WTC11 (cell line): ENCODE data around the gene CSNK2A2. TPM values are rescaled to one million over a fixed set of nuclear protein-coding genes. Genes with fewer than 3 reads are reported as not detected.

ENCODE experiments used
- ATAC-seq: fragments of 200-7000 bp; cut with Tn5 transposase; 2 replicates; pipeline ENCODE4 v1.10.0; 2021; ENCODE audit warnings: mild to moderate bottlenecking, moderate library complexity
- CTCF ChIA-PET: fragments of 300-600 bp; sonication (Branson Sonifier 250); formaldehyde crosslinking; loops from one replicate; lab custom pipeline; 2021; ENCODE audit warnings: antibody characterized with exemption; lab: Charles Lee
- POLR2A ChIA-PET: fragments of 350-600 bp; sonication (Branson Sonifier 250); formaldehyde crosslinking; loops from one replicate; lab custom pipeline; 2021; ENCODE audit warnings: antibody characterized with exemption; lab: Charles Lee
- DNase-seq: peaks from one replicate; pipeline ENCODE4 v3.0.0; 2021; ENCODE audit warnings: low spot score
- H3K27ac Mint-ChIP-seq: 2 replicates; pipeline ENCODE4 v1.8.0; 2021; ENCODE audit warnings: mixed read lengths
- H3K27me3 Mint-ChIP-seq: 2 replicates; pipeline ENCODE4 v1.8.0; 2021; ENCODE audit warnings: low read depth, mild to moderate bottlenecking, moderate library complexity, mixed read lengths
- H3K36me3 Mint-ChIP-seq: 2 replicates; pipeline ENCODE4 v1.8.0; 2021; ENCODE audit warnings: mixed read lengths
- H3K4me1 Mint-ChIP-seq: 2 replicates; pipeline ENCODE4 v1.8.0; 2022; ENCODE audit warnings: mixed read lengths
- H3K4me3 Mint-ChIP-seq: 2 replicates; pipeline ENCODE4 v1.8.0; 2021; ENCODE audit warnings: mild to moderate bottlenecking, moderate library complexity, mixed read lengths
- H3K9me3 Mint-ChIP-seq: 2 replicates; pipeline ENCODE4 v1.8.0; 2021; ENCODE audit warnings: mixed read lengths
- ATF1 ChIP-seq: sonication (generic); formaldehyde crosslinking; IDR thresholded peaks from 2 replicates; pipeline ENCODE4 v1.8.1; 2023; ENCODE audit warnings: mild to moderate bottlenecking, moderate library complexity, missing genetic modification reagents
- CREB1 ChIP-seq: sonication (generic); formaldehyde crosslinking; IDR thresholded peaks from 2 replicates; pipeline ENCODE4 v1.8.0; 2023; ENCODE audit warnings: mild to moderate bottlenecking, missing genetic modification reagents
- EMX1 ChIP-seq: fragments of 250-450 bp; sonication (Bioruptor Pico); IDR thresholded peaks from 2 replicates; pipeline ENCODE4 v1.8.0; 2021; ENCODE audit warnings: mild to moderate bottlenecking
- ESRRA ChIP-seq: sonication (generic); formaldehyde crosslinking; IDR thresholded peaks from 2 replicates; pipeline ENCODE4 v1.8.1; 2022; ENCODE audit warnings: mild to moderate bottlenecking, missing genetic modification reagents, borderline replicate concordance
- FOXP1 ChIP-seq: sonication (generic); formaldehyde crosslinking; IDR thresholded peaks from 2 replicates; pipeline ENCODE4 v1.8.0; 2022; ENCODE audit warnings: missing genetic modification reagents, mild to moderate bottlenecking, moderate library complexity, borderline replicate concordance
- IRF2 ChIP-seq: sonication (generic); formaldehyde crosslinking; IDR thresholded peaks from 2 replicates; pipeline ENCODE4 v1.8.0; 2022; ENCODE audit warnings: low read depth, missing genetic modification reagents, borderline replicate concordance
- MYBL2 ChIP-seq: sonication (generic); formaldehyde crosslinking; IDR thresholded peaks from 2 replicates; pipeline ENCODE4 v1.8.1; 2023; ENCODE audit warnings: mild to moderate bottlenecking, moderate library complexity, missing genetic modification reagents
- PRRX2 ChIP-seq: fragments of 250-450 bp; sonication (Bioruptor Pico); IDR thresholded peaks from 2 replicates; pipeline ENCODE4 v1.8.0; 2021; ENCODE audit warnings: mild to moderate bottlenecking
- SMAD3 ChIP-seq: sonication (generic); formaldehyde crosslinking; IDR thresholded peaks from 2 replicates; pipeline ENCODE4 v1.8.0; 2022; ENCODE audit warnings: missing genetic modification reagents, mild to moderate bottlenecking, borderline replicate concordance
- ZNF138 ChIP-seq: sonication (generic); formaldehyde crosslinking; conservative IDR thresholded peaks from 2 replicates; pipeline ENCODE4 v1.8.1; 2022; ENCODE audit warnings: mild to moderate bottlenecking, moderate library complexity, missing genetic modification reagents
- ZNF232 ChIP-seq: sonication (generic); formaldehyde crosslinking; IDR thresholded peaks from 2 replicates; pipeline ENCODE4 v1.8.0; 2022; ENCODE audit warnings: mild to moderate bottlenecking, missing genetic modification reagents
- total RNA-seq: library from RNA; stranded (reverse); gene quantifications from 3 replicates; pipeline ENCODE4 v1.2.3, GENCODE V29; 2021
- TF ChIP-seq, protein P1 (sequence below): sonication (generic); formaldehyde crosslinking; IDR thresholded peaks from 2 replicates; pipeline ENCODE4 v1.8.1; 2022; ENCODE audit warnings: low read depth, mild to moderate bottlenecking, moderate library complexity, missing genetic modification reagents, borderline replicate concordance
- TF ChIP-seq, protein P2 (sequence below): sonication (generic); formaldehyde crosslinking; IDR thresholded peaks from 2 replicates; pipeline ENCODE4 v1.8.1; 2023; ENCODE audit warnings: mild to moderate bottlenecking, missing genetic modification reagents, moderate library complexity
- TF ChIP-seq, protein P3 (sequence below): sonication (generic); formaldehyde crosslinking; IDR thresholded peaks from 2 replicates; pipeline ENCODE4 v1.8.0; 2023; ENCODE audit warnings: mild to moderate bottlenecking, missing genetic modification reagents
- TF ChIP-seq, protein P4 (sequence below): fragments of 250-450 bp; sonication (Bioruptor Pico); IDR thresholded peaks from 2 replicates; pipeline ENCODE4 v1.9.0; 2021; ENCODE audit warnings: mild to moderate bottlenecking
- TF ChIP-seq, protein P5 (sequence below): sonication (generic); formaldehyde crosslinking; conservative IDR thresholded peaks from 2 replicates; pipeline ENCODE4 v1.8.1; 2022; ENCODE audit warnings: mild to moderate bottlenecking, missing genetic modification reagents
- TF ChIP-seq, protein P6 (sequence below): sonication (generic); formaldehyde crosslinking; IDR thresholded peaks from 2 replicates; pipeline ENCODE4 v1.8.1; 2023; ENCODE audit warnings: mild to moderate bottlenecking, moderate library complexity, missing genetic modification reagents
- TF ChIP-seq, protein P7 (sequence below): sonication (generic); formaldehyde crosslinking; IDR thresholded peaks from 2 replicates; pipeline ENCODE4 v1.8.1; 2022; ENCODE audit warnings: mild to moderate bottlenecking, moderate library complexity, missing genetic modification reagents
- TF ChIP-seq, protein P8 (sequence below): sonication (generic); formaldehyde crosslinking; IDR thresholded peaks from 2 replicates; pipeline ENCODE4 v1.8.1; 2022; ENCODE audit warnings: low read depth, missing genetic modification reagents, borderline replicate concordance

The CSNK2A2 gene
- total RNA-seq, 1 experiment from 2014 or later: 114 TPM

DNA sequence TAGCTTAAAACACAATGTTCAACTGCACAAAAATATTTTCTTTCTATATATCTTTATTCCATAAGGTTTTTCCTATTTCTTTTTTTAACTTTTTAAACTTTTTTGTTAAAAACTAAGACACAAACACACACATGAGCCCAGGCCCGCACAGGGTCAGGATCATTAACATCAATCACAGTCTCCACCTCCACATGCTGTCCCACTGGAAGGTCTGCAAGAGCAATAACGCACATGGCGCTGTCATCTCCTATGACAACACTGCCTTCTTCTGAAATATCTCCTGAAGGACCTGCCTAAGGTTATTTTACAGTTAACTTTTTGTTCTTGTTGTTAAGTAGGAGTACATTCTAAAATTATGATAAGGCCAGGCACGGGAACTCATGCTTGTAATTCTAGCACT is 72.9 kb downstream of the CSNK2A2 start:
- DNase-seq (no peak), ATAC-seq (no peak)
- H3K36me3 Mint-ChIP-seq: no peaks in the 10 kb centered on the region
- TF ChIP-seq, protein P1, sequence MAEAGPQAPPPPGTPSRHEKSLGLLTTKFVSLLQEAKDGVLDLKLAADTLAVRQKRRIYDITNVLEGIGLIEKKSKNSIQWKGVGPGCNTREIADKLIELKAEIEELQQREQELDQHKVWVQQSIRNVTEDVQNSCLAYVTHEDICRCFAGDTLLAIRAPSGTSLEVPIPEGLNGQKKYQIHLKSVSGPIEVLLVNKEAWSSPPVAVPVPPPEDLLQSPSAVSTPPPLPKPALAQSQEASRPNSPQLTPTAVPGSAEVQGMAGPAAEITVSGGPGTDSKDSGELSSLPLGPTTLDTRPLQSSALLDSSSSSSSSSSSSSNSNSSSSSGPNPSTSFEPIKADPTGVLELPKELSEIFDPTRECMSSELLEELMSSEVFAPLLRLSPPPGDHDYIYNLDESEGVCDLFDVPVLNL: no peak
- TF ChIP-seq, protein P2, sequence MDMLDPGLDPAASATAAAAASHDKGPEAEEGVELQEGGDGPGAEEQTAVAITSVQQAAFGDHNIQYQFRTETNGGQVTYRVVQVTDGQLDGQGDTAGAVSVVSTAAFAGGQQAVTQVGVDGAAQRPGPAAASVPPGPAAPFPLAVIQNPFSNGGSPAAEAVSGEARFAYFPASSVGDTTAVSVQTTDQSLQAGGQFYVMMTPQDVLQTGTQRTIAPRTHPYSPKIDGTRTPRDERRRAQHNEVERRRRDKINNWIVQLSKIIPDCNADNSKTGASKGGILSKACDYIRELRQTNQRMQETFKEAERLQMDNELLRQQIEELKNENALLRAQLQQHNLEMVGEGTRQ (CRISPR knock-in tag): no peak
- TF ChIP-seq, protein P3, sequence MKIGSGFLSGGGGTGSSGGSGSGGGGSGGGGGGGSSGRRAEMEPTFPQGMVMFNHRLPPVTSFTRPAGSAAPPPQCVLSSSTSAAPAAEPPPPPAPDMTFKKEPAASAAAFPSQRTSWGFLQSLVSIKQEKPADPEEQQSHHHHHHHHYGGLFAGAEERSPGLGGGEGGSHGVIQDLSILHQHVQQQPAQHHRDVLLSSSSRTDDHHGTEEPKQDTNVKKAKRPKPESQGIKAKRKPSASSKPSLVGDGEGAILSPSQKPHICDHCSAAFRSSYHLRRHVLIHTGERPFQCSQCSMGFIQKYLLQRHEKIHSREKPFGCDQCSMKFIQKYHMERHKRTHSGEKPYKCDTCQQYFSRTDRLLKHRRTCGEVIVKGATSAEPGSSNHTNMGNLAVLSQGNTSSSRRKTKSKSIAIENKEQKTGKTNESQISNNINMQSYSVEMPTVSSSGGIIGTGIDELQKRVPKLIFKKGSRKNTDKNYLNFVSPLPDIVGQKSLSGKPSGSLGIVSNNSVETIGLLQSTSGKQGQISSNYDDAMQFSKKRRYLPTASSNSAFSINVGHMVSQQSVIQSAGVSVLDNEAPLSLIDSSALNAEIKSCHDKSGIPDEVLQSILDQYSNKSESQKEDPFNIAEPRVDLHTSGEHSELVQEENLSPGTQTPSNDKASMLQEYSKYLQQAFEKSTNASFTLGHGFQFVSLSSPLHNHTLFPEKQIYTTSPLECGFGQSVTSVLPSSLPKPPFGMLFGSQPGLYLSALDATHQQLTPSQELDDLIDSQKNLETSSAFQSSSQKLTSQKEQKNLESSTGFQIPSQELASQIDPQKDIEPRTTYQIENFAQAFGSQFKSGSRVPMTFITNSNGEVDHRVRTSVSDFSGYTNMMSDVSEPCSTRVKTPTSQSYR (CRISPR knock-in tag): no peak
- TF ChIP-seq EMX1 (CRISPR knock-in tag) (no peak), CREB1 (no peak)
- TF ChIP-seq, protein P4, sequence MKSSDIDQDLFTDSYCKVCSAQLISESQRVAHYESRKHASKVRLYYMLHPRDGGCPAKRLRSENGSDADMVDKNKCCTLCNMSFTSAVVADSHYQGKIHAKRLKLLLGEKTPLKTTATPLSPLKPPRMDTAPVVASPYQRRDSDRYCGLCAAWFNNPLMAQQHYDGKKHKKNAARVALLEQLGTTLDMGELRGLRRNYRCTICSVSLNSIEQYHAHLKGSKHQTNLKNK (CRISPR knock-in tag): no peak
- H3K9me3 Mint-ChIP-seq: no peaks in the 10 kb centered on the region
- no peaks in the 10 kb centered on the region for H3K27me3 Mint-ChIP-seq
- no peak overlapping the region for H3K27ac Mint-ChIP-seq
- CTCF ChIA-PET: interaction anchor here (1.9 to 3.3 kb wide), 3 partner anchors 28 to 98 kb away, joined by 5 to 15 read pairs (median 13); no protein-coding TSS in a partner anchor
- H3K4me3 Mint-ChIP-seq: no peak overlapping the region
- POLR2A ChIA-PET: no interaction called here
- H3K4me1 Mint-ChIP-seq: peaks cover 47% of the 10 kb centered on the region

DNA sequence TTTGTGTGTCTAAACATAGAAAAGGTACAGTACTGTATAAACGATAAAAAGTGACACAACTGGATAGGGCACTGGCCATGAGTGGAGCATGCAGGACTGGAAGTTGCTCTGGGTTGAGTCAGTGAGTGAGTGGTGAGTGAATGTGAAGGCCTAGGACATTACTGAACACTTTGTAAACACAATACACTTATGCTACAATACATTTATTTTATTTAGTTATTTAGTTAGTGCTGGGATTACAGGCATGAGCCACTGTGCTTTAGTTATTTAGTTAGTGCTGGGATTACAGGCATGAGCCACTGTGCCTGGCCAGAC is 73.3 kb downstream of the CSNK2A2 start:
- no peaks in the 10 kb centered on the region for H3K27me3 Mint-ChIP-seq
- CTCF ChIA-PET: no interaction called here
- peaks cover 45% of the 10 kb centered on the region for H3K4me1 Mint-ChIP-seq
- ATAC-seq (no peak), DNase-seq (no peak)
- TF ChIP-seq FOXP1 (CRISPR knock-in tag) (no peak), PRRX2 (CRISPR knock-in tag) (no peak), MYBL2 (no peak), ZNF232 (CRISPR knock-in tag) (no peak), ESRRA (CRISPR knock-in tag) (no peak), ATF1 (CRISPR knock-in tag) (no peak), IRF2 (CRISPR knock-in tag) (no peak), SMAD3 (CRISPR knock-in tag) (no peak), ZNF138 (CRISPR knock-in tag) (no peak)
- TF ChIP-seq, protein P4 (CRISPR knock-in tag): no peak
- TF ChIP-seq, protein P5, sequence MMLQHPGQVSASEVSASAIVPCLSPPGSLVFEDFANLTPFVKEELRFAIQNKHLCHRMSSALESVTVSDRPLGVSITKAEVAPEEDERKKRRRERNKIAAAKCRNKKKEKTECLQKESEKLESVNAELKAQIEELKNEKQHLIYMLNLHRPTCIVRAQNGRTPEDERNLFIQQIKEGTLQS (CRISPR knock-in tag): no peak
- TF ChIP-seq, protein P6, sequence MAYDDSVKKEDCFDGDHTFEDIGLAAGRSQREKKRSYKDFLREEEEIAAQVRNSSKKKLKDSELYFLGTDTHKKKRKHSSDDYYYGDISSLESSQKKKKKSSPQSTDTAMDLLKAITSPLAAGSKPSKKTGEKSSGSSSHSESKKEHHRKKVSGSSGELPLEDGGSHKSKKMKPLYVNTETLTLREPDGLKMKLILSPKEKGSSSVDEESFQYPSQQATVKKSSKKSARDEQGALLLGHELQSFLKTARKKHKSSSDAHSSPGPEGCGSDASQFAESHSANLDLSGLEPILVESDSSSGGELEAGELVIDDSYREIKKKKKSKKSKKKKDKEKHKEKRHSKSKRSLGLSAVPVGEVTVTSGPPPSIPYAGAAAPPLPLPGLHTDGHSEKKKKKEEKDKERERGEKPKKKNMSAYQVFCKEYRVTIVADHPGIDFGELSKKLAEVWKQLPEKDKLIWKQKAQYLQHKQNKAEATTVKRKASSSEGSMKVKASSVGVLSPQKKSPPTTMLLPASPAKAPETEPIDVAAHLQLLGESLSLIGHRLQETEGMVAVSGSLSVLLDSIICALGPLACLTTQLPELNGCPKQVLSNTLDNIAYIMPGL (CRISPR knock-in tag): no peak
- TF ChIP-seq, protein P7, sequence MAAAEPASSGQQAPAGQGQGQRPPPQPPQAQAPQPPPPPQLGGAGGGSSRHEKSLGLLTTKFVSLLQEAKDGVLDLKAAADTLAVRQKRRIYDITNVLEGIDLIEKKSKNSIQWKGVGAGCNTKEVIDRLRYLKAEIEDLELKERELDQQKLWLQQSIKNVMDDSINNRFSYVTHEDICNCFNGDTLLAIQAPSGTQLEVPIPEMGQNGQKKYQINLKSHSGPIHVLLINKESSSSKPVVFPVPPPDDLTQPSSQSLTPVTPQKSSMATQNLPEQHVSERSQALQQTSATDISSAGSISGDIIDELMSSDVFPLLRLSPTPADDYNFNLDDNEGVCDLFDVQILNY (CRISPR knock-in tag): no peak
- TF ChIP-seq, protein P8, sequence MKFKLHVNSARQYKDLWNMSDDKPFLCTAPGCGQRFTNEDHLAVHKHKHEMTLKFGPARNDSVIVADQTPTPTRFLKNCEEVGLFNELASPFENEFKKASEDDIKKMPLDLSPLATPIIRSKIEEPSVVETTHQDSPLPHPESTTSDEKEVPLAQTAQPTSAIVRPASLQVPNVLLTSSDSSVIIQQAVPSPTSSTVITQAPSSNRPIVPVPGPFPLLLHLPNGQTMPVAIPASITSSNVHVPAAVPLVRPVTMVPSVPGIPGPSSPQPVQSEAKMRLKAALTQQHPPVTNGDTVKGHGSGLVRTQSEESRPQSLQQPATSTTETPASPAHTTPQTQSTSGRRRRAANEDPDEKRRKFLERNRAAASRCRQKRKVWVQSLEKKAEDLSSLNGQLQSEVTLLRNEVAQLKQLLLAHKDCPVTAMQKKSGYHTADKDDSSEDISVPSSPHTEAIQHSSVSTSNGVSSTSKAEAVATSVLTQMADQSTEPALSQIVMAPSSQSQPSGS: no peak
- TF ChIP-seq, protein P3 (CRISPR knock-in tag): no peak
- H3K36me3 Mint-ChIP-seq: no peaks in the 10 kb centered on the region
- H3K27ac Mint-ChIP-seq: no peak overlapping the region
- H3K4me3 Mint-ChIP-seq: no peak overlapping the region
- POLR2A ChIA-PET: no interaction called here
- no peaks in the 10 kb centered on the region for H3K9me3 Mint-ChIP-seq
